Endometrium (tissue), 2 donors: ENCODE measurements around the gene ZRANB1.
"Not testable (repeated sequence)": the region's sequence is repeated elsewhere in the genome, so short reads cannot be mapped to it uniquely, and the experiment has no call there.

ENCODE experiments used
- FAIRE-seq: peaks from 2 replicates; lab custom pipeline; 2012; peaks lifted over from hg19 to GRCh38; lab: Jason Lieb, UNC
- donor health status: control.
- donor health status: control.

The ZRANB1 gene

GRCh38 chr10:124941823-124942222, at the start of gene ZRANB1:
Gene ZRANB1 (plus strand): TSS chr10:124942123. CDS start chr10:124942494, 371 bp downstream.
- no peak for FAIRE-seq

- no peak for FAIRE-seq
Observed at GRCh38 chr10:124892905-124893304, 49.0 kb upstream of the ZRANB1 start.

DNA sequence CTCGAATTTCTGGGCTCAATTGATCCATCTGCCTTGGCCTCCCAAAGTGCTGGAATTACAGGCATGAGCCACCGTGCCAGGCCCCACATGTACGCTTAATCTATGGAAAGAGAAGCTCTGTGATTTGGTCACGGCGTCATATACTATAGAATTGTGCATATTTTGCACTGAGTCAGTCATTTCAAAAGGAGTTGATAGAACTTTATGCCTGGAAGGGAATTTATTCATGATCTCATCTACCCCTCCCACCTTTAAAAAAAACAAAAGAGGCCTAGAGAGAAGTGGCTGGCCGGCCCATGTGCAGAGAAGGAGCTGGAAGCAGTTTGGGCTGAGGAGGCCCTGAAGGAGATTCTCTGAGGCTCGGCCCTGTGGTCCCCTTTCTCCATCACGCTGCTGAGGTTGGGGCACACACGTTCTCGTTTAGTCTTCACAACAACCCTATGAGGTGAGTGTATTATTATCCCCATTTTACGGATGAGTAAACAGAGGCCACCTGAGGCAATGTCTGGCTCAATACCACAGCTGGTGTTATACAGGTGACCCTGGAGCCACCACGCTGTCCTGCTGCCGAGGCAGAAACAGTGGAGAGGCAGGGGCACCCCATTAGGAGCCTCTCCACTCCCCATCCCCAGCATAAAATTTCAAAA, 47.2 kb upstream of the ZRANB1 start:
- FAIRE-seq = no peak

DNA sequence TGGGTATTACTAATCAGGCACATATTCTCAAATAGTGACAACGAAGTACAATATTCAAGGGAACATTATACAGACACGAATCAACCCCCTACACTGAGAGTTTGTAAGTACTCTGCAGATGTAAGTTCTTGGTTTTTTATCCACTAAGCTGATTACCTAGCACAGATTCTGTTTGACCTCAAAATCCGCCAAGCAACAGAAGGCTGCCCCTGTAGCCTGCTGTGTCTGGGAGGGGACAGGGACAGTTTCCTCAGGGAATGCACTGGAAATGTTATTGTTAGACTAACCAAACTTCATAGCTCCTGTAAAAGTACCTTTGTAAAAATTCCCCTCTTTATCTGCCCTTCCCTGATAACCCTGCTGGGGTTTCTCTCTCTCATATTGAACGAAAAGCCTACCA, 45.2 kb upstream of the ZRANB1 start:
- FAIRE-seq = no peak

- FAIRE-seq = no peak
Observed at GRCh38 chr10:124898471-124898870, 43.5 kb upstream of the ZRANB1 start.

GRCh38 chr10:124899151-124899550, 42.8 kb upstream of the ZRANB1 start:
- FAIRE-seq = no peak

- FAIRE-seq = no peak
Observed at GRCh38 chr10:124902462-124902861, 39.5 kb upstream of the ZRANB1 start.

DNA sequence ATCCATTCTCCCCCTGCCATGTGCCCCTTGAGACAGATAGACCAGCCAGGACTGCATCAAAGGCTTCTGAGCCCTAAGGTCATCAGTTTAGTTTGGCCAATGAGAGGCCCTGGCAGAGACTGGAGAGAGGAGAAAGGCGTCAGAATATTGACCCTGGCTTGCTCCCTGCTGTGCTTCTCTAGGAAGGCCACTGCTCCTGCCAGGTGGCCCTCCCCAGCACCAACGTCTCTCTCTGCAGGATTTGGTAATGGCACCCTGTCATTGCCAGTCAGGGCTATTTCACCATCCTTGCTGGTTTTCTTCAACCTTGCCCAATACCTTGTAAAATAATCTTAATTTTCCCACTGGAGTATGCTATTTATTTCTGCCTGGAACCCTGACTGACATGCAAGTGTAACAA, 38.8 kb upstream of the ZRANB1 start:
- no peak for FAIRE-seq

DNA sequence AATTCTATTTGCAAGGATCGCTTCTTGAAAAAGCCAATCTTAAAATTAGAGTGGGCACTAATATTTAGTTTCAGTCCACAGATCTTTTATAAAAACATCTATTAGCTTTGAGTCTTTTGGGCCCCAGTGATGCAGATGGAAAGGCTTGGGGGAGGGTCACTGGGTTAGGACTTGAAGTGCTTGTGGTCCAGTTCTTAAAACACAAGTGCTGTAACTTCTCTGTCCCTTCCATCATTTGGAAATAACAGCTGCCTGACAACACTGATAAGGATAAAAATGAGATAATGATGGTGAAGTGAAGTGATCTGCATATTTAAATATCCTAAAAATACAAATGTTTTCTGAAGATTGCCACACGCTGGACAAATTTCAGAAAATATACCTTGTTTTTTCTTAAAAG, 37.1 kb upstream of the ZRANB1 start:
- FAIRE-seq = no peak

DNA sequence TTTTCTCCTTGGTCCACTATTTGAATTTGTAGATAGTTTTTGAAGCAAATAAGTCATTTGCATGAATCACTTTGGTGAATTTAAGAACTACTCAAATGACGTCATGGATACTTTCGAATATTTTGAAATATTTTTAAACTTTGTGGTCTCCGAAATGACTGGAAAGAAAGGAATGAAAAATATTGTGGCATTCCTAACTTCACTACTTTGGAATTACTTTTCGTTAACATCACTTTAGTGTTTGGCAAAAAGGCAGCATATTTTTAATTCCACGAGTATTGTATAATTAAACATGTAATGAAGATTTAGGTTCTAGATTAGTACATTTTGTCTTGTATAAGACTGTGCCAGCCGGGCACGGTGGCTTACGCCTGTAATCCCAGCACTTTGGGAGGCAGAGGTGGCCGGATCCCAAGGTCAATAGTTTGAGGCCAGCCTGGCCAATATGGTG, 35.3 kb upstream of the ZRANB1 start:
- FAIRE-seq = peak; percentile 80

- FAIRE-seq = no peak
Observed at GRCh38 chr10:124909563-124909962, 32.4 kb upstream of the ZRANB1 start.

- FAIRE-seq = no peak
Observed at GRCh38 chr10:124911124-124912067, 30.5 kb upstream of the ZRANB1 start.

GRCh38 chr10:124912101-124912886, 29.6 kb upstream of the ZRANB1 start:
- no peak for FAIRE-seq

- FAIRE-seq = no peak
Observed at GRCh38 chr10:124913167-124913566, 28.8 kb upstream of the ZRANB1 start.

GRCh38 chr10:124914398-124914797, 27.5 kb upstream of the ZRANB1 start:
- FAIRE-seq = not testable (repeated sequence)

GRCh38 chr10:124916098-124916584, 25.8 kb upstream of the ZRANB1 start:
- FAIRE-seq = no peak

DNA sequence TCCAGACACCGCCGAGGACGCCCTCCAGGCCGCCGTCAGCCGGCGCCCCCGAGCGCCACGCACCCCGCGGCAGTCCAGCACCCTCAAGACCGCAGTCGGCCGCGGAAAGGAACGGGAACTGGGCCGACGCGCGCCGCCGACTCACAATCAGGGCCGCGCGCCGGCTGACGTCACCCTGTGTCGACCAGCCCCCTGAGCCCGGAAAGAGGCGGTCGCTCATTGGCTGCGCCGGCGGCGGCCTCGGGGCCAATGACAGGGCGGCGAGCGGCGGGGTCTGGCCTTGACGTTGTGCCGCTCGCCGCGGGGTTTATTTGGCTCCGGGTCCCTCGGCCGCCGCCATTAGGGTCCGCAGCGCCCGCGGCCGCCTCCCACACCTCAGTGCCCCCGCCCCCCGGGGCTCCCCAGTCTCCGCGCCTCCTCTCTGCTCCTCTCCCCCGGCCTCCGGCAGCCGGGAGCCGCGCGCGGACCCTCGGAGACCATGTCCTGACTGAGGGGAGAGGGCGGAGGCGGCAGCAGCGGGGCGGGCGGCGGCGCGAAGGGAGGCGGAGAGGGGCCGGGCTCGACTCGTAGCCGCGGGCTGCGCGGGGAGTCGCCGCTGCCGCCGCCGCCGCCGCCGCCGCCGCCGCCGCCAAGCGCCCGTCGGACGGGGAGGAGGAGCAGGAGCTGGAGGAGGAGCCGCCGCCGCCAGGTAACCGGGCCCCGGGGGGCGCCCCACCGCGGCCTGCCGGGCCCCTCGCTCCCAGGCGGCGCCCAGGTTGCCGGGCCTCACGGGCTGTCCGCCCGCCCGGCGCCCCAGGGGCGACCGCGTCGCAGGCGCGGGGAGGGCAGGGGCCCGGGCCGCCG, 25.1 kb upstream of the ZRANB1 start:
- no peak for FAIRE-seq

- FAIRE-seq = no peak
Observed at GRCh38 chr10:124917428-124918190, 24.3 kb upstream of the ZRANB1 start.

- FAIRE-seq = no peak
Observed at GRCh38 chr10:124918191-124918830, 23.6 kb upstream of the ZRANB1 start.

GRCh38 chr10:124918906-124919305, 23.0 kb upstream of the ZRANB1 start:
- FAIRE-seq = no peak
